Fibroblast of skin of left biceps (primary cell): ENCODE measurements around the gene SPARC.

Source experiments
- DNase-seq, 2 experiments: peaks; one replicate each; pipeline ENCODE4 v3.0.0-alpha.2; 2013; ENCODE audit warnings: low read depth in 2 of 2

The SPARC gene

GRCh38 chr5:151679421-151680155 lies 7.1 kb downstream of the SPARC start:
- DNase-seq: no peak

- DNase-seq: no peak
These were observed 8.0 kb downstream of the SPARC start for GRCh38 chr5:151678713-151679112.

DNA sequence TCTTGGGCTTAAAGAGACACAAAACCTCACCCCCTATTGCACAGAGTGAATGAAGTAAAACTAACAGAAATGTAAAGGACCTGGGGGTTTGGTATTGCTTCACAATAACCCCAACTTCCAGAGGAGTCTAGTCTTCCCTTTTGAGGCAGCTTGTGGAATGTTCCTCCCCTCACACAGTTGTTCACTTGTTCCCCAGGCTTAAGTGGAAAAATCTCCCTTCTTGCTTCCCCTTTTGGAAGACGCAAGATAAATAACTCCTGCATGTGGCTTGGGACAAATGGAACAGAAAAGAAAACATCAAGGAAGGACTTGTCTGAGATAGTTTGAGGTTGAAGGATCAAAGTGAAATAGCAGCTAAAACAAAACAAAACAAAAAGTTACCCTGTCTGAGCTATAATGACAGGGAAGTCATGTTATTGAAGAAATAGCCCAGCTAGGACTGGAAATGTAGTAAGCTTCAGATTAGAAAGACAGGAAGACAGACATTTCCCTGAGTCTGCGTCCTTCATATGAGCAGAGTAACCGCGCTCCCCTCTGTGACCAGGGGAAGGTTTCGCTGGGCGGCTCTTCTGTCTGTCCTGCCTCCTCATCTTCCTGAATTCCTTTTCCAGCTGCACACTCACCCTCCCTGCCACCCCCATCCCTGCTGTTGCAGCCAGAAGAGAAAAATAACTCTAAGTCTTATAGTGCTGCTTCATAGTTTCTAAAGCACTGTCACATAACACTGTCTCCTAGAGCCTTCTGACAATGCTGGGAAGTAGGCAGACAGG lies 8.8 kb downstream of the SPARC start:
- no peak for DNase-seq

- no peak for DNase-seq
These were observed 10.0 kb downstream of the SPARC start for GRCh38 chr5:151676719-151677118.

GRCh38 chr5:151676314-151676712 lies 10.4 kb downstream of the SPARC start:
- DNase-seq: no peak

DNA sequence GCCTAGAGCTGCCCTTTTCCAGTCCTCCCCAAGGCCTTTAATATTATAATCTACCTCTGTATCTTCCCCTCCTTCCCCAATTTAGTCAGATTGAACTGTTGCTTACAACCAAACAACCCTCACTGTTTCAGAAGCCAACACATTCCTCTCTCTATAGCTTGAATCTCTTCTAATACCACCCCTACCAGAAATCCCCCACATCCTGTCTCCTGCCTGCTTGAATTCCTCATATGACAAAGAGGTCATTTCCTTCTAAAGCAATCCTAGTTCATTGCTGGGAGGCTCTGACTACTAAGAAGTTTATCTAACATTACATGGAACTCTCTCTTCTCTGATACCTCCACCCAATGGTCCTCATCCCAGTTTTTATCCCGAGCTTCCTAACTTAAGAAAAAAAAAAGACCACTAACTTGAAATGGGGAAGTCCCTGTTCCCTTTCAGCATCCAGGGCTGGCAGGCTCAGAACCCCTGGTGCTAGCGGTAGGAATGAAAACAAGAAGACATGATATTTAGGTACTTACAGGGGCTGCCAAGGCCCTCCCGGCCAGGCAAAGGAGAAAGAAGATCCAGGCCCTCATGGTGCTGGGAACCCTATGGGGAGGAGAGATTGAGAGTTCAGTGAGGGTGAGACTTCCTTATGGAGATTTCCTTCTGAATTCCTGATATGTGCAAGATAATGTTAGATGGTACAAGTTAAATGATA lies 11.0 kb downstream of the SPARC start:
- DNase-seq: no peak

DNA sequence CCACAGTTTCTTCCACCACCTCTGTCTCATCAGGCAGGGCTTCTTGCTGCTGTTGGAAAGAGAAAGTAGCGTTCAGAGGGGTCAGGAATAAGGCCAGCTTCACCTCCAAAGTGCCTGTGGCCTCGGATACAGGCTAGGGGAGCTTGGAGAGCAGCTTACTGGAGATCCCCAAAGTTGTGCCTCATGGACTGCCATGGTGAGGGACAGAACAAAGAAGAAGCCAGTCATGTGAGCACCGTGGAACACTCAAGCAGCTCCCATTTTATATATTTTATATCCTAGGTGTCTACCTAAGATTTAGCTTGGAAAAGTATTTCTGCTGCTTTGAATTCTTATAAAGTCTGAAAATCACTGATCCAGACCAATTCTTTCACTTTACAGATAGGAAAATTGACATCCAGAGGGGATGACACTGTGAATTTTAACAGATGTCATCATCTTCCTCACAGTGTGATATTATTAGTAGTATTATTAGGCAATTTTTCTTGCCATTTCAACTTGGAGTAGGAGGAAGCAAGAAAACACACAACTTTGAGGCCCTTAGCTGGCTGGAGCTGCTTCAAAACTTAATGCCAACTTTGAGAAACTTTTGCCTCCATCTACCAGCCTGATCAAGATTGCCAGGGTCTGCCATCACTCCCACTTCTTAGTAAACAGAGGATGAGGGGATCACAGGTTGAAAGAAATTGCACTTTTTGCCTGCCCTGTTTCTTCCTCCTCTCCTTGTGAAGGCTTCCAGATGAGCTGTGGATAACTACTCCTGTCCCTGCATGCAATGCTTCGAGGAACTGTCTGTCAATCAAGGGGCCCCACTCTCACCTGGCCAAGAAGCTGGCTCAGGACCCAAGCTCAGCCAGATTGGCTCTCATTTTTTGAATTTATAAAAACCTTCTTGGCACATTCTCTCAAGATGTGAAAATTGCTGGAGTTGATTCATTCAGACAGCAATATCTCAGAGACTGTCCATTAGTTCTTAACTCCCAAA lies 11.8 kb downstream of the SPARC start:
- no peak for DNase-seq

- DNase-seq: no peak
These were observed 13.3 kb downstream of the SPARC start for GRCh38 chr5:151673421-151673820.

DNA sequence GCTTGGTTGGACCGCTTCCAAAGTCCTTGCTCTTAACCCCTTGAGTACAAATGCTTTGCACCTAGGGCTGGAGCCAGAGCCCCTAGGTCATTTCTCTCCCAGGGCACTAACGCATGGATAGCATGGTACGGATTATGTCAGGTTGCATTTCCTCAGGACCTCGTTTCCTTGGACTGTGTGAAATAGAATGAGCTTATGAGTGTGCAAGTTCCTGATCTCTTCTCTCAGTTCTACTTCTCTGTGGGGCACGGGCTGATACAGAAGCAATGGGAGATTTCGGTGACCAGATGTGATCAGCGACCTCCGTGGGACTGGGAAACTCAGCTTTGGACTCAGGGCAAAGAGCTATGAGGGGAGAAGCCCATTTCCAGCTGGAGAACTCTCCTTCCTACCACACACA lies 14.2 kb downstream of the SPARC start:
- no peak for DNase-seq

DNA sequence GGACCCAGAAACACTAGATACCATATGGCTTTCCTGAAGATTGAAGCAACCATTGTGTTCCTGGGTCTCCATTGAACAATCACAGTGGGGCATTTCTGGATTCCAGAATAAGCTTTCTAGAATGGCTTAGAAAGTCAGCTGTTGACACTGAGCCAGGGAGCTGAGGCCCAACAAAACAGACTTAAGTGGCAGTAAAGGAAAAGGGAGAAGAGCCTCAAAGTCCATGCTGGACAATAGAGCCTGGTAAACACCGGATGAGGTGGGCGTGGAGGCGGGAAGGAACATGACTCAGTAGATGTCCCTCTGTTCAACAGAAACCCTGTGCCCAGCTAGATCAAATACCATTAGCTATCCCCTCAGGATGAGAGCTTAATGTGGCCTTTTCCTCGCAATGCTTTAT lies 14.8 kb downstream of the SPARC start:
- DNase-seq: no peak

GRCh38 chr5:151670953-151671636 lies 15.6 kb downstream of the SPARC start:
- DNase-seq: no peak

GRCh38 chr5:151670083-151670686 lies 16.5 kb downstream of the SPARC start:
- DNase-seq: no peak

DNA sequence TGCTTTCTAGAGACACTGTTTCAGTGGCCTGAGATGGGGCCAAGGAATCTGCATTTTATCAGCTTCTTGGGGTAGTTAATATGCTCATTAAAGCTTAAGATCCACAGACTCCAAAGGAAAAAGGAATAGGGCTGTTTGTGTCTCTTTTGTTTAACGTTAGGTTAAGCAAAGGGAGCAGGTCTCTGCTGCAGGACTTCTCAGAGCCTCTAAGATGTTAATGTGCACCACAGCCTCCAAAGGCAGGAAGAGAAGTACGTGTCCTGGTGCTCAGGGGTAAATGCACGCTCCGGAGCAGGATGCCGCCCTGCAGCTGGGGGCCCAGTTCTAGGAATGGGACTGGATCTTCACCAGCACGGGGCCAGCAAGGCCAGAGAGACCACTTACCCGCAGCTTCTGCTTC lies 19.6 kb downstream of the SPARC start:
- DNase-seq: no peak

GRCh38 chr5:151665613-151666012 lies 21.1 kb downstream of the SPARC start:
- no peak for DNase-seq

- DNase-seq: no peak
These were observed 21.8 kb downstream of the SPARC start for GRCh38 chr5:151664694-151665585.

GRCh38 chr5:151663617-151664293 lies 23.0 kb downstream of the SPARC start:
- DNase-seq: no peak

GRCh38 chr5:151662805-151663204 lies 23.9 kb downstream of the SPARC start:
- DNase-seq: no peak

DNA sequence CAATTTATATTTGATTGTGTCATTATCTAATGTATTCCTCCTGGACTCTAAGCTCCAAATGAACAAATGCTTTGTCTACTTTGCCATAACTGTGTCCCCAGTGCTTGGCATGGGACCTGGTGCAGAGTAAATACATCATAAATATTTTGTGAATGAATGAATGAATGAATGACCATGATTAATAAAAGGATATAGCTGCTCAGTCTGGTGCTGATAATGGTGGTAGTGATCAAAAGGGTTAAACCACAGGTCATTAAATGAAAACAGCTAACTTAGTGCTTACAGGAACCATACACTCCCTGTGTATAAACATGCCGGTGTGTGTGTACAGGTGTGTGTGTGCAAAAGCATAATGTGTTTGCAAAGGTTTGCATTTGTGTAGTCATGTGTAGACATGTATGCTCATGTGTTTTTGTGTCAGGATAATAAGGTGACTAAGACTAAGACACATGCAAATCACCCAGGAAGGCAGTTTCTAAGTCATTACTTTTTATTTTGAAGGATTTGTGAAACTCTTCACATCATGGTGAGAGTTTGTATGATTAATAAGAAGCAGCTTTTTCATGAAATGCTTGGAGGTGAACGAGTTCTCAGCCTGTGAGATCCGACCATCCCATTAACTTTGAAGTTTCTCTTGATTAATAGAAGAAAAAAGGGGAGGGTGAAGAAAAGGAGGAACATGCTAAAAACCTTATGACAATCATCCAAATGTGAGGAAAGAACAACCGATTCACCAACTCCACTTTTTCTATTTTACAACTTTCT lies 24.6 kb downstream of the SPARC start:
- DNase-seq: no peak
